WTC11 (cell line): Measurements from ENCODE around the gene PRKCE. TPM values are rescaled to one million over a fixed set of nuclear protein-coding genes. Genes with fewer than 3 reads are reported as not detected.

Experiments used
- ATAC-seq: fragments of 200-7000 bp; cut with Tn5 transposase; 2 replicates; pipeline ENCODE4 v1.10.0; 2021; ENCODE audit warnings: mild to moderate bottlenecking, moderate library complexity
- CTCF ChIA-PET: fragments of 300-600 bp; sonication (Branson Sonifier 250); formaldehyde crosslinking; loops from one replicate; lab custom pipeline; 2021; ENCODE audit warnings: antibody characterized with exemption; lab: Charles Lee
- POLR2A ChIA-PET: fragments of 350-600 bp; sonication (Branson Sonifier 250); formaldehyde crosslinking; loops from one replicate; lab custom pipeline; 2021; ENCODE audit warnings: antibody characterized with exemption; lab: Charles Lee
- DNase-seq: peaks from one replicate; pipeline ENCODE4 v3.0.0; 2021; ENCODE audit warnings: low spot score
- H3K27ac Mint-ChIP-seq: 2 replicates; pipeline ENCODE4 v1.8.0; 2021; ENCODE audit warnings: mixed read lengths
- H3K27me3 Mint-ChIP-seq: 2 replicates; pipeline ENCODE4 v1.8.0; 2021; ENCODE audit warnings: low read depth, mild to moderate bottlenecking, moderate library complexity, mixed read lengths
- H3K36me3 Mint-ChIP-seq: 2 replicates; pipeline ENCODE4 v1.8.0; 2021; ENCODE audit warnings: mixed read lengths
- H3K4me1 Mint-ChIP-seq: 2 replicates; pipeline ENCODE4 v1.8.0; 2022; ENCODE audit warnings: mixed read lengths
- H3K4me3 Mint-ChIP-seq: 2 replicates; pipeline ENCODE4 v1.8.0; 2021; ENCODE audit warnings: mild to moderate bottlenecking, moderate library complexity, mixed read lengths
- H3K9me3 Mint-ChIP-seq: 2 replicates; pipeline ENCODE4 v1.8.0; 2021; ENCODE audit warnings: mixed read lengths
- CREM ChIP-seq: sonication (generic); formaldehyde crosslinking; IDR thresholded peaks from 2 replicates; pipeline ENCODE4 v1.8.1; 2022; ENCODE audit warnings: mild to moderate bottlenecking, missing genetic modification reagents, moderate library complexity
- ERG ChIP-seq: fragments of 250-450 bp; sonication (Bioruptor Pico); IDR thresholded peaks from 2 replicates; pipeline ENCODE4 v1.8.0; 2021; ENCODE audit warnings: mild to moderate bottlenecking
- FOXP1 ChIP-seq: sonication (generic); formaldehyde crosslinking; IDR thresholded peaks from 2 replicates; pipeline ENCODE4 v1.8.0; 2022; ENCODE audit warnings: missing genetic modification reagents, mild to moderate bottlenecking, moderate library complexity, borderline replicate concordance
- GRHL2 ChIP-seq: fragments of 250-450 bp; sonication (Bioruptor Pico); IDR thresholded peaks from 2 replicates; pipeline ENCODE4 v1.8.0; 2022; ENCODE audit warnings: mild to moderate bottlenecking, moderate library complexity; ENCODE audit not compliant: insufficient replicate concordance, severe bottlenecking
- MXD4 ChIP-seq: fragments of 250-450 bp; sonication (Bioruptor Pico); IDR thresholded peaks from 2 replicates; pipeline ENCODE4 v1.8.0; 2021; ENCODE audit warnings: mild to moderate bottlenecking, moderate library complexity, borderline replicate concordance
- OVOL2 ChIP-seq: fragments of 250-450 bp; sonication (Bioruptor Pico); IDR thresholded peaks from 2 replicates; pipeline ENCODE4 v1.9.0; 2021; ENCODE audit warnings: mild to moderate bottlenecking, borderline replicate concordance
- RORB ChIP-seq: fragments of 250-450 bp; sonication (Bioruptor Pico); IDR thresholded peaks from 2 replicates; pipeline ENCODE4 v1.9.0; 2021; ENCODE audit warnings: mild to moderate bottlenecking
- SP1 ChIP-seq: sonication (generic); formaldehyde crosslinking; conservative IDR thresholded peaks from 2 replicates; pipeline ENCODE4 v1.8.1; 2022; ENCODE audit warnings: missing genetic modification reagents
- ZNF317 ChIP-seq: sonication (generic); formaldehyde crosslinking; IDR thresholded peaks from 2 replicates; pipeline ENCODE4 v1.8.1; 2023; ENCODE audit warnings: low read depth, mild to moderate bottlenecking, moderate library complexity, missing genetic modification reagents, borderline replicate concordance
- ZNF396 ChIP-seq: fragments of 250-450 bp; sonication (Bioruptor Pico); IDR thresholded peaks from 2 replicates; pipeline ENCODE4 v1.8.0; 2021; ENCODE audit warnings: mild to moderate bottlenecking, moderate library complexity, borderline replicate concordance
- ZNF423 ChIP-seq: fragments of 250-450 bp; sonication (Bioruptor Pico); IDR thresholded peaks from 2 replicates; pipeline ENCODE4 v2.1.2; 2022; ENCODE audit warnings: mild to moderate bottlenecking, moderate library complexity
- total RNA-seq: library from RNA; stranded (reverse); gene quantifications from 3 replicates; pipeline ENCODE4 v1.2.3, GENCODE V29; 2021
- TF ChIP-seq, protein P1 (sequence below): sonication (generic); formaldehyde crosslinking; IDR thresholded peaks from 2 replicates; pipeline ENCODE4 v1.8.0; 2023; ENCODE audit warnings: mild to moderate bottlenecking, missing genetic modification reagents
- TF ChIP-seq, protein P2 (sequence below): sonication (generic); formaldehyde crosslinking; IDR thresholded peaks from 2 replicates; pipeline ENCODE4 v1.8.1; 2022; ENCODE audit warnings: low read depth, mild to moderate bottlenecking, moderate library complexity, missing genetic modification reagents, borderline replicate concordance
- TF ChIP-seq, protein P3 (sequence below): sonication (generic); formaldehyde crosslinking; IDR thresholded peaks from 2 replicates; pipeline ENCODE4 v1.8.1; 2022; ENCODE audit warnings: mild to moderate bottlenecking, moderate library complexity, missing genetic modification reagents

Gene PRKCE
- total RNA-seq, 1 experiment from 2014 or later: 5.8 TPM

DNA sequence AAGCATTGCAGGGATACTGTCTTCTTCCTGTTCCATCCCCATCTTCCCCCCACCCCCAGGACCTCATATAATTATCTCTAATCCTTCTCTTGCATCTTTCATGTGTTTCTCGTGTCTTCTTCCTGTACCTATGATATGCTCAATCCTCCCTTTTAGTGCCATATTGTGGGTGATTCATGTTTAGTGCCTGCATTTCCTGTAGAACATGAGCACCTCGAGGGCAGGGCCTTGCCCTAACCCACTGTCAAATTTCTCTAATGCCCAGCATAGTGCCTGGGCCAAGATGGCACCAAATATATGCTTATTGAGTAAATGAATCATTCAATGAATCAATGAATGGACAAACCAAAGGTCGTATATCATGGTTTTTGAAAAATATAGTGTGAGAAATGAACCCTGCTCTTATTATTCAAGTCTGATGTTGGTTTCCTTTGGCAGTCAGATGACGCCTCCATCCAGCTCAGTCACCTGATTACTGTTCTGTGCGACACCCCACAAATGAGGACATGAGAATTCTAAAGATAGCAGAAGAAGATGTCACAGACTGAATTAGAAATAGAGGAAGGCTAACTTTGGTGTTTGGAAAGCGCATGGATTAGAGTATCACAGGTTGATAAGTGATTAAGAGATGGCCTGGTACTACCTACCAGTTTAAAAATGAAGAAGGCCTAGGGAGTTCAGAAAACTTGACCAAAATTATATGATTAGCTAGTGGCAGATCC lies 278.4 kb downstream of the PRKCE start:
- no peak for DNase-seq
- Mint-ChIP-seq H3K27ac (no peak overlapping the region), H3K4me3 (no peak overlapping the region), H3K36me3 (no peaks in the 10 kb centered on the region), H3K4me1 (peaks cover 13% of the 10 kb centered on the region)
- ChIA-PET CTCF (interaction anchor here (0.5 kb wide), 1 partner anchor 113 kb away, joined by 3 read pairs; no protein-coding TSS in a partner anchor), POLR2A (no interaction called here)
- TF ChIP-seq, protein P1, sequence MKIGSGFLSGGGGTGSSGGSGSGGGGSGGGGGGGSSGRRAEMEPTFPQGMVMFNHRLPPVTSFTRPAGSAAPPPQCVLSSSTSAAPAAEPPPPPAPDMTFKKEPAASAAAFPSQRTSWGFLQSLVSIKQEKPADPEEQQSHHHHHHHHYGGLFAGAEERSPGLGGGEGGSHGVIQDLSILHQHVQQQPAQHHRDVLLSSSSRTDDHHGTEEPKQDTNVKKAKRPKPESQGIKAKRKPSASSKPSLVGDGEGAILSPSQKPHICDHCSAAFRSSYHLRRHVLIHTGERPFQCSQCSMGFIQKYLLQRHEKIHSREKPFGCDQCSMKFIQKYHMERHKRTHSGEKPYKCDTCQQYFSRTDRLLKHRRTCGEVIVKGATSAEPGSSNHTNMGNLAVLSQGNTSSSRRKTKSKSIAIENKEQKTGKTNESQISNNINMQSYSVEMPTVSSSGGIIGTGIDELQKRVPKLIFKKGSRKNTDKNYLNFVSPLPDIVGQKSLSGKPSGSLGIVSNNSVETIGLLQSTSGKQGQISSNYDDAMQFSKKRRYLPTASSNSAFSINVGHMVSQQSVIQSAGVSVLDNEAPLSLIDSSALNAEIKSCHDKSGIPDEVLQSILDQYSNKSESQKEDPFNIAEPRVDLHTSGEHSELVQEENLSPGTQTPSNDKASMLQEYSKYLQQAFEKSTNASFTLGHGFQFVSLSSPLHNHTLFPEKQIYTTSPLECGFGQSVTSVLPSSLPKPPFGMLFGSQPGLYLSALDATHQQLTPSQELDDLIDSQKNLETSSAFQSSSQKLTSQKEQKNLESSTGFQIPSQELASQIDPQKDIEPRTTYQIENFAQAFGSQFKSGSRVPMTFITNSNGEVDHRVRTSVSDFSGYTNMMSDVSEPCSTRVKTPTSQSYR: no peak
- TF ChIP-seq SP1: no peak
- TF ChIP-seq, all 79 proteins: peak for 0
- Mint-ChIP-seq H3K27me3 (no peaks in the 10 kb centered on the region), H3K9me3 (no peaks in the 10 kb centered on the region)
- no peak for ATAC-seq

- H3K4me3 Mint-ChIP-seq: no peak overlapping the region
- POLR2A ChIA-PET: no interaction called here
- CTCF ChIA-PET: interaction anchor here (1.2 kb wide), 1 partner anchor 12 kb away, joined by 3 read pairs; no protein-coding TSS in a partner anchor
- no peak for ATAC-seq
- H3K9me3 Mint-ChIP-seq: no peaks in the 10 kb centered on the region
- TF ChIP-seq SP1 (no peak), GRHL2 (no peak), ZNF423 (no peak), ZNF317 (no peak), ZNF396 (no peak), FOXP1 (CRISPR knock-in tag) (no peak), MXD4 (CRISPR knock-in tag) (no peak), OVOL2 (CRISPR knock-in tag) (no peak), RORB (CRISPR knock-in tag) (no peak)
- TF ChIP-seq, protein P2, sequence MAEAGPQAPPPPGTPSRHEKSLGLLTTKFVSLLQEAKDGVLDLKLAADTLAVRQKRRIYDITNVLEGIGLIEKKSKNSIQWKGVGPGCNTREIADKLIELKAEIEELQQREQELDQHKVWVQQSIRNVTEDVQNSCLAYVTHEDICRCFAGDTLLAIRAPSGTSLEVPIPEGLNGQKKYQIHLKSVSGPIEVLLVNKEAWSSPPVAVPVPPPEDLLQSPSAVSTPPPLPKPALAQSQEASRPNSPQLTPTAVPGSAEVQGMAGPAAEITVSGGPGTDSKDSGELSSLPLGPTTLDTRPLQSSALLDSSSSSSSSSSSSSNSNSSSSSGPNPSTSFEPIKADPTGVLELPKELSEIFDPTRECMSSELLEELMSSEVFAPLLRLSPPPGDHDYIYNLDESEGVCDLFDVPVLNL (CRISPR knock-in tag): no peak
- TF ChIP-seq, all 79 proteins: peak for 0
- no peak for DNase-seq
- Mint-ChIP-seq H3K27ac (no peak overlapping the region), H3K4me1 (peaks cover 13% of the 10 kb centered on the region), H3K27me3 (no peaks in the 10 kb centered on the region), H3K36me3 (no peaks in the 10 kb centered on the region)
These were observed 278.9 kb downstream of the PRKCE start for GRCh38 chr2:45930396-45930792.

DNA sequence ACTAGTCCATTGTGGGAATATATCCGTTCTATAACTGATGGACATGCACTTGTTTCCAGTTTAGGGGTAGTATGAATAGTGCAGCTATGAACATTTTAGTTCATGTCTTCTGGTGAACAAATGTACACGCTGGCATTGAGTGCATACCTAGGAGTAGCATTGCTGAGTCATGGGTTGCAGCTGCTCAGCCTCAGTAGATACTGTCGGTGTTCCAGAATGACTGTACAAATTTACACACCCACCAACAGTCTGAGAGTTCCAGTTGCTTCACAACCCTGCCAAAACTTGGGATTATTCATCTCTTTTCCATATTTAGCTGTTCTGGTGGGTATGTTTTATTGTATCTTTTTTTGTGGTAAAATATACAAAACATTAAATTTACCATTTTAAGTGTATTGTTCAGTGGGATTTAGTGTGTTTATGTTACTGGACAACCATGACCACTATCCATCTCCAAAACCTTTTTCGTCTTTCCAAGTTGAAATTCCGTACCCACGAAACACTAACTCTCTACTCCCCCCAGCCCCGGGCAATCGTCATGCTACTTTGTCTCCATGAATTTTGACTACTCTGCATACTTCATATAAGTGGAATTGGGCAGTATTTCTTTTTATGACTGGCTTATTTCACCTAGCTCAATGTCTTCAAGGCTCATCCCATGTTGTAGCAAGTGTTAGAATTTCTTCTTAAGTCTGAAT lies 281.0 kb downstream of the PRKCE start:
- Mint-ChIP-seq H3K27ac (no peak overlapping the region), H3K27me3 (no peaks in the 10 kb centered on the region), H3K9me3 (no peaks in the 10 kb centered on the region), H3K4me1 (peaks cover 12% of the 10 kb centered on the region), H3K4me3 (no peak overlapping the region), H3K36me3 (no peaks in the 10 kb centered on the region)
- CTCF ChIA-PET: no interaction called here
- POLR2A ChIA-PET: no interaction called here
- DNase-seq: no peak
- no peak for TF ChIP-seq CREM
- TF ChIP-seq, protein P3, sequence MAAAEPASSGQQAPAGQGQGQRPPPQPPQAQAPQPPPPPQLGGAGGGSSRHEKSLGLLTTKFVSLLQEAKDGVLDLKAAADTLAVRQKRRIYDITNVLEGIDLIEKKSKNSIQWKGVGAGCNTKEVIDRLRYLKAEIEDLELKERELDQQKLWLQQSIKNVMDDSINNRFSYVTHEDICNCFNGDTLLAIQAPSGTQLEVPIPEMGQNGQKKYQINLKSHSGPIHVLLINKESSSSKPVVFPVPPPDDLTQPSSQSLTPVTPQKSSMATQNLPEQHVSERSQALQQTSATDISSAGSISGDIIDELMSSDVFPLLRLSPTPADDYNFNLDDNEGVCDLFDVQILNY: no peak
- no peak for TF ChIP-seq ERG (CRISPR knock-in tag)
- TF ChIP-seq ZNF396: no peak
- TF ChIP-seq RORB (CRISPR knock-in tag): no peak
- no peak for ATAC-seq
